ENCODE results near the gene HBEGF.

DNA sequence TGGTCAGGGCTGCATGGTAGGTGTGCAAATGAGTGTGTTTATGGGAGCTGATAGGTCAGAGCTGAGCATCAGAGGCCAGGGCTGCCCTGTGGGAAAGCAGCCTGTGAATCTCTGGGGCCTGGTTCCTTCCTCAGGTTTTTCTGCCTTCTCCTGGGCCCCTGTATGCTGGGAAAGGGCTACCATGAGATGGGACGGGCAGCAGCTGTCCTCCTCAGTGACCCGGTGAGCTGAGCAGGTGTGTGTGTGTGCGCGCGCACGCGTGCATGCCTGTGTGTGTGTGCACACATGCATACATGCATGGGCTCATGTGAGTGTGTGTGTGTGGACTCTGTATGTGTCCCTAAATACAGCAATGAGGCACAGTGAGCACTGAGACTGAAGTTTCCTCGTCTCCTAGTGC is 15.9 kb upstream of the HBEGF start:
- TF ChIP-seq, protein P1, sequence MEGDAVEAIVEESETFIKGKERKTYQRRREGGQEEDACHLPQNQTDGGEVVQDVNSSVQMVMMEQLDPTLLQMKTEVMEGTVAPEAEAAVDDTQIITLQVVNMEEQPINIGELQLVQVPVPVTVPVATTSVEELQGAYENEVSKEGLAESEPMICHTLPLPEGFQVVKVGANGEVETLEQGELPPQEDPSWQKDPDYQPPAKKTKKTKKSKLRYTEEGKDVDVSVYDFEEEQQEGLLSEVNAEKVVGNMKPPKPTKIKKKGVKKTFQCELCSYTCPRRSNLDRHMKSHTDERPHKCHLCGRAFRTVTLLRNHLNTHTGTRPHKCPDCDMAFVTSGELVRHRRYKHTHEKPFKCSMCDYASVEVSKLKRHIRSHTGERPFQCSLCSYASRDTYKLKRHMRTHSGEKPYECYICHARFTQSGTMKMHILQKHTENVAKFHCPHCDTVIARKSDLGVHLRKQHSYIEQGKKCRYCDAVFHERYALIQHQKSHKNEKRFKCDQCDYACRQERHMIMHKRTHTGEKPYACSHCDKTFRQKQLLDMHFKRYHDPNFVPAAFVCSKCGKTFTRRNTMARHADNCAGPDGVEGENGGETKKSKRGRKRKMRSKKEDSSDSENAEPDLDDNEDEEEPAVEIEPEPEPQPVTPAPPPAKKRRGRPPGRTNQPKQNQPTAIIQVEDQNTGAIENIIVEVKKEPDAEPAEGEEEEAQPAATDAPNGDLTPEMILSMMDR (IDR thresholded peaks at IDR 0.05) = no peak
- TF ChIP-seq POLR2A (IDR thresholded peaks at IDR 0.05) (no peak), EP300 (IDR thresholded peaks at IDR 0.05) (no peak), POLR2AphosphoS5 (IDR thresholded peaks at IDR 0.05) (no peak)
